Mucosa of descending colon (tissue), 3 donors: Measurements from ENCODE around the gene ST6GALNAC3. TPM values are rescaled to one million over a fixed set of nuclear protein-coding genes. Genes with fewer than 3 reads are reported as not detected.

ENCODE experiments used
- ATAC-seq: fragments of 200-7000 bp; cut with Tn5 transposase; one replicate; pipeline ENCODE4 v1.9.1; 2020; ENCODE audit warnings: mild to moderate bottlenecking, moderate library complexity
- DNase-seq, 3 donors: peaks; one replicate each; pipeline ENCODE4 v3.0.0-alpha.2; 2020
- H3K36me3 ChIP-seq: fragments of 200-600 bp; one replicate; pipeline ENCODE4 v1.8.0; 2021; ENCODE audit warnings: low read depth, mild to moderate bottlenecking
- H3K4me1 ChIP-seq: fragments of 200-600 bp; one replicate; pipeline ENCODE4 v1.8.0; 2021; ENCODE audit warnings: low read depth, mild to moderate bottlenecking
- H3K4me3 ChIP-seq: fragments of 200-600 bp; one replicate; pipeline ENCODE4 v1.8.0; 2021; ENCODE audit warnings: mild to moderate bottlenecking
- H3K9me3 ChIP-seq: fragments of 200-600 bp; one replicate; pipeline ENCODE4 v1.8.0; 2021; ENCODE audit warnings: mild to moderate bottlenecking
- CTCF ChIP-seq: fragments of 200-600 bp; IDR thresholded peaks from one replicate; pipeline ENCODE4 v1.8.0; 2022; ENCODE audit warnings: antibody characterized with exemption, mild to moderate bottlenecking
- intact Hi-C, 2 donors: fragments of 100-400 bp; cut with DNase I in 1 of 2; cut with micrococcal nuclease in 1 of 2; formaldehyde crosslinking; loops; one replicate each; pipeline versions ENCODE4 v1.11.0 to v1.11.1; 2022; cut with DNase I, micrococcal nuclease
- total RNA-seq, 3 donors: library from RNA; stranded (reverse); fragmentation: NEBNext Ultra II Directional in 2 of 3; extraction: Animal tissue kit (Norgen Biotek cat#: 25700) in 2 of 3; gene quantifications; one replicate each; pipeline versions ENCODE4 v1.2.1 to v1.2.4, GENCODE V29; 2021 to 2023
- donor health status: DM: no; HTN: no; CAD: no; lungs with moderate emphysema.
- donor health status: DM: no; HTN: no; CAD: no.
- donor health status: DM: no; HTN: yes; CAD: no.

ST6GALNAC3 gene
- total RNA-seq, 3 donors from 2014 or later = 5.4 to 9.0 (median 6.7) TPM

DNA sequence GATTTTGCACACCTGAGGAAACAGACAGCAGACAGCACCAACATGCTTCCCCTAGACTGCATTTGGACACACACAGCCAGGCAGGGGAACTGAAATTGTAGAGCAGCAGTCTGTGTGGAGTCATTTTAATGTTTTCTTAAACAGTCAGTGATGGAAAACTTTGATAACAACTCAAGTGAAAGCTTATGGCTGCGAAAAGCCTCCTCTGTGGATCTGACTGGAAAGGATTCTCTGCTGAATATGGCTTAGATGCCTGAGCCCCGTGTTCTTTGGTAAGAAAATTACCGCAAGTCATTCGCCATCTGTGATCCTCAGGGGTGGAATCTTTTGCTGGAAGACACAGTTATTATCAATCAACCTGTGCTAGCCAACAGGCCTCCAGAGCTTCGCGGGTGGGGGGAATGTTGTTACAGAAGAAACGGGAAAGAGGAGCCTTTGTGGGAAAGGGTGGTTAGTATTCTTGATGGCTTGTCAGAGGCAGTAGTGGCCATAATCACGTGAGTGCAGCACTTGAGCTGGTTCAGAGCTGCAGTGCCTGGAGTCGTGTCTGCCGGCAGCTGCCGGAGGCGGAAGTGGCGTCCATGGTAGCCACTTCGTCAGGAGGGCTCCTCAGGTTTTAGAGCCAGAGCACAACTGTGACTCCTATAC is 204.7 kb downstream of the ST6GALNAC3 start:
- intact Hi-C loops = no loop called here
- ATAC-seq = no peak
- no peaks in the 10 kb centered on the region for H3K4me1 ChIP-seq
- DNase-seq = no peak
- H3K4me3 ChIP-seq = no peak overlapping the region
- H3K36me3 ChIP-seq = no peaks in the 10 kb centered on the region
- no peaks in the 10 kb centered on the region for H3K9me3 ChIP-seq
- no peak for TF ChIP-seq CTCF

DNA sequence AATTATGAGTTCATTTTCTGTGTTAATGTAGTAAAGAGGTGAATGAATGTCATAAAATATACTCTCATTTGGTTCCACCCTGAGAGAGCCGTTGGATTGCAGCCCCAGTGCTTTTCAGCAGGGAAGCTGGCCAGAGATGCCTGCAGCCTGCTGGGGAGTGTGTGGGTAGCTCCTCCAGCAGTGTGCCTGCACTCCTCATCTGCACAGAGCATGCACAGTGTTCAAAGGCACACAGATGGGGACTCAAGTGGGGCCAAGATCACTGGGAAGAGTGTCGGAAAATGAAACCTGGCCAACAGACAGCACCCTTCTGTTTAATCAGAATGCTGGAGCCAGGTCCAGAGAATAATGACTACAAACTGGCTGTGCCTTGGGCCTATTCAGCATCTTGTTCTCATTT is 206.8 kb downstream of the ST6GALNAC3 start:
- H3K4me1 ChIP-seq = no peaks in the 10 kb centered on the region
- no peak for TF ChIP-seq CTCF
- no peak for DNase-seq
- H3K36me3 ChIP-seq = no peaks in the 10 kb centered on the region
- H3K4me3 ChIP-seq = no peak overlapping the region
- no peak for ATAC-seq
- intact Hi-C loops = no loop called here
- H3K9me3 ChIP-seq = no peaks in the 10 kb centered on the region

DNA sequence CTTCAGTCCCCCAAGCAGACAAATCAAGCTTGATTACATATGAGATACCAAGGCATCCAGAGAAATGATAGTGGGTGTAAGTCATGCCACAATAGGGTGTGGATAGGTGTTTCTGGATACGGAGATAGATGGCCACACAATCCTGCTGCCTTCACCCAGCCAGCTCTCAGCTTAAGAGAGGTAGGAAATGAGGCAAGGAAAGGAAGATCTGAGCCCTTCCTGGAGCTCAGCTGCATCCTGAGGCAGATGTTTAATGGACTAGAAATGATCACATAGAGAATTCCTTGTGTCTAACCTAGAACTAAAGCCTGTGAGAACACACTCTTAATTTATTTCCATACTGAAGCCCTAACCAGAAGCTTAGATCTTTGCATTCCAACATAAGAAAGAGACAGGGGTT is 210.3 kb downstream of the ST6GALNAC3 start:
- ATAC-seq (no peak), DNase-seq (no peak)
- Histone ChIP-seq H3K36me3 (no peaks in the 10 kb centered on the region), H3K4me3 (no peak overlapping the region), H3K9me3 (no peaks in the 10 kb centered on the region), H3K4me1 (no peaks in the 10 kb centered on the region)
- intact Hi-C loops = no loop called here
- no peak for TF ChIP-seq CTCF

GRCh38 chr1:76285578-76286135 is 211.1 kb downstream of the ST6GALNAC3 start:
- intact Hi-C loops = no loop called here
- no peaks in the 10 kb centered on the region for H3K4me1 ChIP-seq
- DNase-seq (no peak), ATAC-seq (no peak)
- no peaks in the 10 kb centered on the region for H3K9me3 ChIP-seq
- TF ChIP-seq CTCF = no peak
- no peak overlapping the region for H3K4me3 ChIP-seq
- H3K36me3 ChIP-seq = no peaks in the 10 kb centered on the region

- no peaks in the 10 kb centered on the region for H3K9me3 ChIP-seq
- no peak overlapping the region for H3K4me3 ChIP-seq
- TF ChIP-seq CTCF = no peak
- no peak for ATAC-seq
- DNase-seq = no peak
- H3K4me1 ChIP-seq = no peaks in the 10 kb centered on the region
- intact Hi-C loops = no loop called here
- H3K36me3 ChIP-seq = no peaks in the 10 kb centered on the region
Observed at GRCh38 chr1:76287917-76288316, 213.4 kb downstream of the ST6GALNAC3 start.
